Measurements from ENCODE around the gene SRP54.
"Not testable (repeated sequence)": the region's sequence is repeated elsewhere in the genome, so short reads cannot be mapped to it uniquely, and the experiment has no call there.

The SRP54 gene

GRCh38 chr14:34985740-34986139, 2.9 kb downstream of the SRP54 start:
- no peak for DNase-seq

GRCh38 chr14:34987180-34987579, 4.4 kb downstream of the SRP54 start:
- DNase-seq = no peak

GRCh38 chr14:34989762-34990161, 7.0 kb downstream of the SRP54 start:
- no peak for DNase-seq

- DNase-seq = no peak
Measured at GRCh38 chr14:34993426-34993825, 10.6 kb downstream of the SRP54 start.

GRCh38 chr14:34994668-34995067, 11.9 kb downstream of the SRP54 start:
- DNase-seq = no peak

- DNase-seq = no peak
Measured at GRCh38 chr14:34997762-34998161, 15.0 kb downstream of the SRP54 start.

- no peak for DNase-seq
Measured at GRCh38 chr14:34999500-34999899, 16.7 kb downstream of the SRP54 start.

- DNase-seq = no peak
Measured at GRCh38 chr14:35001621-35002020, 18.8 kb downstream of the SRP54 start.

GRCh38 chr14:35004839-35005238, 22.0 kb downstream of the SRP54 start:
- DNase-seq = no peak

GRCh38 chr14:35016568-35016967, 33.8 kb downstream of the SRP54 start:
- DNase-seq = no peak

GRCh38 chr14:35020713-35021112, 37.9 kb downstream of the SRP54 start:
- no peak for DNase-seq

GRCh38 chr14:35028435-35028834, 45.6 kb downstream of the SRP54 start:
- DNase-seq = no peak

- DNase-seq = no peak
Measured at GRCh38 chr14:35032562-35032961, 49.8 kb downstream of the SRP54 start.

- DNase-seq = no peak
Measured at GRCh38 chr14:35034440-35034833, 51.6 kb downstream of the SRP54 start.

GRCh38 chr14:35034944-35035554, 52.3 kb downstream of the SRP54 start:
- not testable (repeated sequence) for DNase-seq

GRCh38 chr14:35038312-35038711, 55.5 kb downstream of the SRP54 start:
- DNase-seq = not testable (repeated sequence)

- DNase-seq = no peak
Measured at GRCh38 chr14:35042632-35043031, 59.8 kb downstream of the SRP54 start.

- DNase-seq = no peak
Measured at GRCh38 chr14:35043046-35043445, 60.3 kb downstream of the SRP54 start.

- DNase-seq = no peak
Measured at GRCh38 chr14:35044939-35045797, 62.4 kb downstream of the SRP54 start.

- DNase-seq = no peak
Measured at GRCh38 chr14:35045798-35046047, 62.9 kb downstream of the SRP54 start.

- DNase-seq = peak; percentile 98
Measured at GRCh38 chr14:35046048-35046750, 63.4 kb downstream of the SRP54 start, which contains the start of gene FAM177A1. Gene FAM177A1, plus strand, starts transcription at chr14:35046272. Its CDS starts 192 bp downstream, at chr14:35046464.

GRCh38 chr14:35046751-35047536, 64.2 kb downstream of the SRP54 start:
- no peak for DNase-seq

GRCh38 chr14:35047976-35048513, 65.3 kb downstream of the SRP54 start:
- DNase-seq = no peak
